Prostate gland (tissue), 1 donor: ENCODE measurements around the gene CRIP2.

Source experiments
- POLR2A ChIP-seq: fragments of 450-650 bp; IDR thresholded peaks from one replicate; pipeline ENCODE4 v1.6.1; 2016; ENCODE audit warnings: antibody characterized with exemption, mild to moderate bottlenecking
- POLR2AphosphoS5 ChIP-seq: sonication (generic); formaldehyde crosslinking; IDR thresholded peaks from one replicate; pipeline ENCODE4 v1.6.1; 2017; ENCODE audit warnings: antibody characterized with exemption

DNA sequence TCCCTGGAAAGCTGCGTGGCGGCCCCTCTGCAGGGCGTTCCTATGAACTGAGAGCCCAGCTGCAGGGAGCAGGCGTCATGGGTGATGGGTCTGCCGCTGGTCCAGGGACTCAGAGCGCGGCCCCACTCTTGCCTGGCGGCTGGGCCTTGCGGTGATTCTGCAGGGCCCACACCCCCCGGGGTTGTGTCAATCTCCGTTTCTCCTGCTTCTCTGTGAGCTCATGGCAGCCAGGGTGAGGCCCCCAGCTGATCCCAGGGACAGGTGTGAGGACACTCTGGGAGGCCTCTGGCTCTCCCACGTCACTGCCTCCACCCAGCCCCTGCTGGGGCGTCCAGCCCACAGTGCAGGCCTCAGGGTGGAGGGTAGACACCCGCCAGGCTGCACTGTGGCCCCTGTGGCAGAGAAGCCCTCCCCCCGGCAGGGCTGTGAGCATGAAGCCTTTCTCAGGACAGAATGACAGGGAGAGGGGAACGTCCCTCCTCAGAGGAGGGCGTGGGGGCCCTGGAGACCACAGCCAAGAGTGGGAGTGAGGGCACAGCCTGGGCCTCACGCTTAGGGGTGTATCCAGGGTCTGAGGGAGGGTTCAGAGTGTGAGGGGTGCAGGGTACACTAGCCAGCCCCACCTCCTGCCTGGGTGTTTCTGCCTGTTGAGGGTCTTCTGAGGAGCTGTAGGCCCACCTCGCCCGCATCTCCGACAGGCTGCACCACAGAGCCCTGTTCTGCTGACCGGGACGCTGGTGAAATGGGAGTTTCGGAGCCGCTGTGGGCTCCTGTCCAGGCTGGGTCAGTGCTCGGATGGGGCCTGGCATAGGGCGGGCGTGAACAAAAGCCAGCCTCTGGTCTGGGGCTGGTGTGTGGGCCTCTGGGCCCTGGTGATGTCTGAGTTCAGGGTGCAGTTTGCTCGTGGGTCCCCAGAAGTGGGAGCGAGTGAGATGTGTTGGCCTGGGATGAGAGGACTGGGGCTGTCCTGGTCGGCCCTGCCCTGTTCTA, 26.7 kb upstream of the CRIP2 start:
- TF ChIP-seq POLR2AphosphoS5: no peak
- TF ChIP-seq POLR2A: no peak
